T-helper 2 cell (primary cell): Measurements from ENCODE around the gene RBMY1B.
"Not testable (repeated sequence)": the region's sequence is repeated elsewhere in the genome, so short reads cannot be mapped to it uniquely, and the experiment has no call there.

ENCODE experiments used
- DNase-seq, 5 experiments: peaks; one replicate each; pipeline versions ENCODE4 v3.0.0 to v3.0.0-alpha.2; 2012 to 2022
- total RNA-seq, 2 donors: gene quantifications; one replicate each; lab custom pipeline; 2026; lab: John Stamatoyannopoulos, UW

The RBMY1B gene
- 0 reads per million in 2 donors for total RNA-seq

GRCh38 chrY:21511038-21511437, at the start of gene RBMY1B:
RBMY1B (plus strand) TSS chrY:21511338; CDS start chrY:21513351, 2,013 bp downstream.
- not testable (repeated sequence) for DNase-seq

GRCh38 chrY:21462915-21463314, 48.2 kb upstream of the RBMY1B start:
- DNase-seq = not testable (repeated sequence)

GRCh38 chrY:21482967-21483366, 28.2 kb upstream of the RBMY1B start:
- no peak for DNase-seq

DNA sequence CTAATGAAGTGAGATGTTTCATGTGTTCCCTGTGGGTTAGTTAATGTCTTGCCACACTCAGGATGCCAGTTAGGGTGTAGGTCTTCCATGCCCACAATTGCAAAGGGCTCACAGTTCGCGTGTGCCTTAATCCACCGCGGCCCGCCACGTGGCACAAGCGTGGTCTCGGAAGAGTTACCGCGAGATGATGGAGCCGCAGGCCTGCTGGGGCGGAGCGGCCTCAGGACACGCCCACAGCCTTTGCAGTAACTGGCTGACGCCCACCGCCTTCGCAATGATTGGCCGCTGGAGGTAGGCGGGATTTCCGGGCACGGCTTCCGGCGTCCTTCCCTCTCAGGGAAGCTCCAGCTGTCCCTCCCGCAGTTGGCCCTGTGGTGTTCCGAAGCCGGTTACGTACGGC, 23.4 kb downstream of the RBMY1B start, which contains the start of gene RBMY1A1:
TSS of gene RBMY1A1 (plus strand) at position 301 of the 400 bp plus-strand sequence. CDS start 2,013 bp downstream, outside the sequence.
- DNase-seq = not testable (repeated sequence)

- not testable (repeated sequence) for DNase-seq
Measured at GRCh38 chrY:21559316-21559984, 48.3 kb downstream of the RBMY1B start.
